ENCODE data around the gene ZFAND3.

DNA sequence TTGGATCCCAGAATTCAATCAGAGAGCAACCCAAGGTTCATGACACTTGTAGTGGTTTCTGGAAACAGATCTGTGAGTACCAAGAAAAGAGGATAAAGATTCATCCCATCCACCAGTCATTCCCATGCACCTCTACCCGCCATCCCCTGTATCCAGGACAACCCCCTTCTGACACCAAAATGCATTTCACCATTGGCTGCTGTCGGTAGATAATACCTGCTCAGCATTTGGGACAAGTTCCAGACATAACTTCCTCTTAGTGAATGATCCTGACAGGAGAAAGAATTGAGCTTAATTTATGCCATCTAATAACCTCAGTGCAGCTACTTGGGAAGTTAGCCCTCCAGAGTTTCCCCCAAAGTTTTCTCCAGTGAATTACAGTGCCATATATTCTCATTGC lies 329.1 kb downstream of the ZFAND3 start:
- TF ChIP-seq, protein P1, sequence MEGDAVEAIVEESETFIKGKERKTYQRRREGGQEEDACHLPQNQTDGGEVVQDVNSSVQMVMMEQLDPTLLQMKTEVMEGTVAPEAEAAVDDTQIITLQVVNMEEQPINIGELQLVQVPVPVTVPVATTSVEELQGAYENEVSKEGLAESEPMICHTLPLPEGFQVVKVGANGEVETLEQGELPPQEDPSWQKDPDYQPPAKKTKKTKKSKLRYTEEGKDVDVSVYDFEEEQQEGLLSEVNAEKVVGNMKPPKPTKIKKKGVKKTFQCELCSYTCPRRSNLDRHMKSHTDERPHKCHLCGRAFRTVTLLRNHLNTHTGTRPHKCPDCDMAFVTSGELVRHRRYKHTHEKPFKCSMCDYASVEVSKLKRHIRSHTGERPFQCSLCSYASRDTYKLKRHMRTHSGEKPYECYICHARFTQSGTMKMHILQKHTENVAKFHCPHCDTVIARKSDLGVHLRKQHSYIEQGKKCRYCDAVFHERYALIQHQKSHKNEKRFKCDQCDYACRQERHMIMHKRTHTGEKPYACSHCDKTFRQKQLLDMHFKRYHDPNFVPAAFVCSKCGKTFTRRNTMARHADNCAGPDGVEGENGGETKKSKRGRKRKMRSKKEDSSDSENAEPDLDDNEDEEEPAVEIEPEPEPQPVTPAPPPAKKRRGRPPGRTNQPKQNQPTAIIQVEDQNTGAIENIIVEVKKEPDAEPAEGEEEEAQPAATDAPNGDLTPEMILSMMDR (IDR thresholded peaks at IDR 0.05; ENCODE audit: poor library complexity, severe bottlenecking), result no peak
- TF ChIP-seq POLR2AphosphoS5 (IDR thresholded peaks at IDR 0.05), result no peak
- TF ChIP-seq EZH2 (IDR thresholded peaks at IDR 0.05; ENCODE audit: borderline replicate concordance, insufficient read depth, low read length, poor library complexity, severe bottlenecking), result no peak
- no peak for TF ChIP-seq RAD21 (conservative IDR thresholded peaks at IDR 0.05)
- no peak for TF ChIP-seq EP300 (conservative IDR thresholded peaks at IDR 0.05; ENCODE audit: poor library complexity, severe bottlenecking)

All from neural cell (in vitro differentiated cells).